ENCODE measurements around the gene CERT1.
"Not testable (repeated sequence)": the region's sequence is repeated elsewhere in the genome, so short reads cannot be mapped to it uniquely, and the experiment has no call there.

CERT1 gene

GRCh38 chr5:75338408-75338807, 173.0 kb downstream of the CERT1 start:
- no peak for DNase-seq

- peak; percentile 33 for DNase-seq
Measured at GRCh38 chr5:75337366-75338021, 173.9 kb downstream of the CERT1 start.

GRCh38 chr5:75336615-75337336, 174.7 kb downstream of the CERT1 start, which contains the start of gene HMGCR:
HMGCR (plus strand) TSS chr5:75337220; CDS start chr5:75342606, 5,386 bp downstream.
- DNase-seq, result peak; percentile 99

GRCh38 chr5:75335952-75336614, 175.3 kb downstream of the CERT1 start:
- peak; percentile 42 for DNase-seq

GRCh38 chr5:75335486-75335885, 175.9 kb downstream of the CERT1 start:
- DNase-seq, result no peak

- not testable (repeated sequence) for DNase-seq
Measured at GRCh38 chr5:75334413-75334812, 177.0 kb downstream of the CERT1 start.

GRCh38 chr5:75333759-75334158, 177.7 kb downstream of the CERT1 start:
- DNase-seq, result not testable (repeated sequence)

- DNase-seq, result no peak
Measured at GRCh38 chr5:75331095-75332090, 180.0 kb downstream of the CERT1 start.

- no peak for DNase-seq
Measured at GRCh38 chr5:75330404-75330803, 181.0 kb downstream of the CERT1 start.

All from activated CD4-positive, alpha-beta T cell treated with anti-CD3 and anti-CD28 coated beads, Interleukin-2, amount 50 U/mL, for 16 hours (primary cell).